Measurements from ENCODE around the gene FBXW8.

- TF ChIP-seq EZH2 (IDR thresholded peaks at IDR 0.05) (no peak), POLR2AphosphoS5 (IDR thresholded peaks at IDR 0.05; ENCODE audit: borderline replicate concordance, low read depth, low read length) (no peak)
These were observed 36.3 kb upstream of the FBXW8 start for GRCh38 chr12:116874324-116874995.
